Measurements from ENCODE around the gene PGM1.

DNA sequence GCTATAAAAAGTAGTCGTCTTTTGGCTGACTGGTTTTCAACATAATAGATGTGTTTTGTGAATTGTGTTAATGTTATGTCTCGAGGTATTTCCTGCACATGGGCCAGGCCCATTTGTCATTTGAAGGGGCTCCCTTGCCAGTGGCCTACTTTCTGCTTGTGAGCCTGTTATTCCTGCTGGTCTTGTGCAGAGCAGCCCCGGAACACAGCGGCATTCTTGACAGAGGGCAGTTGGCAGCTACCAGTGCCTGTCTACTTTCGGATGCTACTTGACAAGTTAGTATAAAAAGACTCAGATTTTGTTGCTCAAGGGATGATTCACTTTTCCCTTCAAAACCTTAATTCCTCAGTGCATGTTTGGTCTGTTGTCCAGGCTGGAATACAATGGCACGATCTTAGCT is 28.5 kb downstream of the PGM1 start:
- TF ChIP-seq, protein P1, sequence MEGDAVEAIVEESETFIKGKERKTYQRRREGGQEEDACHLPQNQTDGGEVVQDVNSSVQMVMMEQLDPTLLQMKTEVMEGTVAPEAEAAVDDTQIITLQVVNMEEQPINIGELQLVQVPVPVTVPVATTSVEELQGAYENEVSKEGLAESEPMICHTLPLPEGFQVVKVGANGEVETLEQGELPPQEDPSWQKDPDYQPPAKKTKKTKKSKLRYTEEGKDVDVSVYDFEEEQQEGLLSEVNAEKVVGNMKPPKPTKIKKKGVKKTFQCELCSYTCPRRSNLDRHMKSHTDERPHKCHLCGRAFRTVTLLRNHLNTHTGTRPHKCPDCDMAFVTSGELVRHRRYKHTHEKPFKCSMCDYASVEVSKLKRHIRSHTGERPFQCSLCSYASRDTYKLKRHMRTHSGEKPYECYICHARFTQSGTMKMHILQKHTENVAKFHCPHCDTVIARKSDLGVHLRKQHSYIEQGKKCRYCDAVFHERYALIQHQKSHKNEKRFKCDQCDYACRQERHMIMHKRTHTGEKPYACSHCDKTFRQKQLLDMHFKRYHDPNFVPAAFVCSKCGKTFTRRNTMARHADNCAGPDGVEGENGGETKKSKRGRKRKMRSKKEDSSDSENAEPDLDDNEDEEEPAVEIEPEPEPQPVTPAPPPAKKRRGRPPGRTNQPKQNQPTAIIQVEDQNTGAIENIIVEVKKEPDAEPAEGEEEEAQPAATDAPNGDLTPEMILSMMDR (conservative IDR thresholded peaks at IDR 0.05; ENCODE audit: low read length) = no peak
- TF ChIP-seq EZH2phosphoT487 (IDR thresholded peaks at IDR 0.05; ENCODE audit: borderline replicate concordance) = no peak
